ENCODE data around the gene IFT43. TPM values are rescaled to one million over a fixed set of nuclear protein-coding genes. Genes with fewer than 3 reads are reported as not detected.

IFT43 gene
- total RNA-seq, 1 experiment from 2014 or later: 20.3 TPM

- Histone ChIP-seq H3K36me3 (ENCODE audit: insufficient read depth, low read length, poor library complexity, severe bottlenecking) (no peaks in the 10 kb centered on the region), H3K27ac (ENCODE audit: low read depth, low read length, poor library complexity, severe bottlenecking) (no peak overlapping the region), H3K9me3 (ENCODE audit: low read depth, low read length, poor library complexity, severe bottlenecking) (no peaks in the 10 kb centered on the region), H3K4me3 (ENCODE audit: low read depth, low read length, poor library complexity, severe bottlenecking) (no peak overlapping the region), H3K27me3 (replicated peaks; ENCODE audit: insufficient read depth, low read depth, low read length, poor library complexity) (no peaks in the 10 kb centered on the region), H3K4me1 (ENCODE audit: insufficient read depth, low read length, poor library complexity, severe bottlenecking) (no peaks in the 10 kb centered on the region)
- BruUV-seq (replicated peaks): no TSS peak
- no peak for DNase-seq (ENCODE audit: low spot score)
- intact Hi-C loops (cut with micrococcal nuclease; ENCODE audit: unreplicated experiment): no loop called here
- ChIA-PET POLR2A (ENCODE audit: low non-redundant PET) (no interaction called here), CTCF (interaction anchor here (0.7 kb wide), 1 partner anchor 71 kb away, joined by 3 read pairs; no protein-coding TSS in a partner anchor)
- TF ChIP-seq, protein P1, sequence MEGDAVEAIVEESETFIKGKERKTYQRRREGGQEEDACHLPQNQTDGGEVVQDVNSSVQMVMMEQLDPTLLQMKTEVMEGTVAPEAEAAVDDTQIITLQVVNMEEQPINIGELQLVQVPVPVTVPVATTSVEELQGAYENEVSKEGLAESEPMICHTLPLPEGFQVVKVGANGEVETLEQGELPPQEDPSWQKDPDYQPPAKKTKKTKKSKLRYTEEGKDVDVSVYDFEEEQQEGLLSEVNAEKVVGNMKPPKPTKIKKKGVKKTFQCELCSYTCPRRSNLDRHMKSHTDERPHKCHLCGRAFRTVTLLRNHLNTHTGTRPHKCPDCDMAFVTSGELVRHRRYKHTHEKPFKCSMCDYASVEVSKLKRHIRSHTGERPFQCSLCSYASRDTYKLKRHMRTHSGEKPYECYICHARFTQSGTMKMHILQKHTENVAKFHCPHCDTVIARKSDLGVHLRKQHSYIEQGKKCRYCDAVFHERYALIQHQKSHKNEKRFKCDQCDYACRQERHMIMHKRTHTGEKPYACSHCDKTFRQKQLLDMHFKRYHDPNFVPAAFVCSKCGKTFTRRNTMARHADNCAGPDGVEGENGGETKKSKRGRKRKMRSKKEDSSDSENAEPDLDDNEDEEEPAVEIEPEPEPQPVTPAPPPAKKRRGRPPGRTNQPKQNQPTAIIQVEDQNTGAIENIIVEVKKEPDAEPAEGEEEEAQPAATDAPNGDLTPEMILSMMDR (conservative IDR thresholded peaks at IDR 0.05; ENCODE audit: low read depth, low read length): no peak
- no peak for TF ChIP-seq EZH2 (IDR thresholded peaks at IDR 0.05; ENCODE audit: borderline replicate concordance, low read depth, low read length, poor library complexity, severe bottlenecking)
Observed at GRCh38 chr14:75959031-75959430, 26.5 kb upstream of the IFT43 start.

DNA sequence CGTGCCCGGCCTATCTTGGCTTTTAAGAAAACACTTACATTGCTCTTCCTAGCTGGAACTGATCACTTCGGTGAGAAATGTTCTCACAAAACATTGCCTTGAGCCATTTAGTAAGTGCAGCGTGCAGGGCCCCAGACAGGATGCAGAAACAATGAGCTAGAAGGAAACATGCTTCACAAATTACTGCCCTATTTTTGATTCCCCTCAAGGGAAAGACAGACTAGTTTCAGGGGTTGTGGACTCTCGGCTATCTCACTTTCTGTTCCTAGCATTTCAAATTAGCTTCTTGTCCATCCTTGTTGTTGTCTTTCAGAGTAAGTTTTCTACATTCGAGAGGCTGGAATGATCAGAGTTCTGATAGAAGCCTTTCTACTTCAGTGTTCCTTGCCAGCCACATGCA is 25.3 kb upstream of the IFT43 start:
- H3K27me3 ChIP-seq (replicated peaks; ENCODE audit: insufficient read depth, low read depth, low read length, poor library complexity): no peaks in the 10 kb centered on the region
- no peak for DNase-seq (ENCODE audit: low spot score)
- no peaks in the 10 kb centered on the region for H3K36me3 ChIP-seq (ENCODE audit: insufficient read depth, low read length, poor library complexity, severe bottlenecking)
- TF ChIP-seq EZH2 (IDR thresholded peaks at IDR 0.05; ENCODE audit: borderline replicate concordance, low read depth, low read length, poor library complexity, severe bottlenecking): no peak
- TF ChIP-seq, protein P1 (conservative IDR thresholded peaks at IDR 0.05; ENCODE audit: low read depth, low read length): no peak
- no TSS peak for BruUV-seq (replicated peaks)
- H3K9me3 ChIP-seq (ENCODE audit: low read depth, low read length, poor library complexity, severe bottlenecking): no peaks in the 10 kb centered on the region
- CTCF ChIA-PET: no interaction called here
- H3K4me3 ChIP-seq (ENCODE audit: low read depth, low read length, poor library complexity, severe bottlenecking): no peak overlapping the region
- POLR2A ChIA-PET (ENCODE audit: low non-redundant PET): no interaction called here
- H3K4me1 ChIP-seq (ENCODE audit: insufficient read depth, low read length, poor library complexity, severe bottlenecking): no peaks in the 10 kb centered on the region
- intact Hi-C loops (cut with micrococcal nuclease; ENCODE audit: unreplicated experiment): no loop called here
- no peak overlapping the region for H3K27ac ChIP-seq (ENCODE audit: low read depth, low read length, poor library complexity, severe bottlenecking)

DNA sequence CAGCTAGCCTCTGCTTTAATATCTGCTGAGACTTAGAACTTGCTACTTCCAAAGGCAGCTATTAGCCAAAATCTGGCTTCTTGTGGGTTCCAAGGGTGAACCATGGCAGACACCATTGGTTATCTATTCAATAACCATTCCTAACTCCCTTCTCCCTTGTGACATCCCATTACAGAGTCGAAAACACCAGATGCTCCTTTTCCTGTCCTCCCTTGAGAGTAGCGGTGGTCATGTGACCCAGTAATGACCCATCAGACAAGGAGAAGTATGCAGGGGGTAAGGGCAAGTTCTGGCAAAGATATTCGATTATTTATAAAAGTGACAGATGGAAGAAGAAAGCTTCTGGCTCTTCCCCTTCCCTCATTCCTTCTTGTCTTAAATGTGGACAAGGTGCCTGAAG is 23.9 kb upstream of the IFT43 start:
- TF ChIP-seq, protein P1 (conservative IDR thresholded peaks at IDR 0.05; ENCODE audit: low read depth, low read length): no peak
- TF ChIP-seq EZH2 (IDR thresholded peaks at IDR 0.05; ENCODE audit: borderline replicate concordance, low read depth, low read length, poor library complexity, severe bottlenecking): no peak
- no peak overlapping the region for H3K27ac ChIP-seq (ENCODE audit: low read depth, low read length, poor library complexity, severe bottlenecking)
- no TSS peak for BruUV-seq (replicated peaks)
- CTCF ChIA-PET: no interaction called here
- H3K27me3 ChIP-seq (replicated peaks; ENCODE audit: insufficient read depth, low read depth, low read length, poor library complexity): no peaks in the 10 kb centered on the region
- DNase-seq (ENCODE audit: low spot score): no peak
- H3K36me3 ChIP-seq (ENCODE audit: insufficient read depth, low read length, poor library complexity, severe bottlenecking): no peaks in the 10 kb centered on the region
- no peaks in the 10 kb centered on the region for H3K4me1 ChIP-seq (ENCODE audit: insufficient read depth, low read length, poor library complexity, severe bottlenecking)
- H3K9me3 ChIP-seq (ENCODE audit: low read depth, low read length, poor library complexity, severe bottlenecking): no peaks in the 10 kb centered on the region
- H3K4me3 ChIP-seq (ENCODE audit: low read depth, low read length, poor library complexity, severe bottlenecking): no peak overlapping the region
- POLR2A ChIA-PET (ENCODE audit: low non-redundant PET): interaction anchor here (0.6 kb wide), 1 partner anchor 486 kb away, joined by 4 read pairs; no protein-coding TSS in a partner anchor
- intact Hi-C loops (cut with micrococcal nuclease; ENCODE audit: unreplicated experiment): no loop called here
